GM18499 (cell line): ENCODE results near the gene NOL4L.

ENCODE experiments used
- ATAC-seq: cut with Tn5 transposase; IDR thresholded peaks from one replicate; pipeline ENCODE4 v1.9.1; 2021; ENCODE audit warnings: moderate number of reproducible peaks; ENCODE audit not compliant: insufficient read depth, unreplicated experiment

Gene NOL4L

DNA sequence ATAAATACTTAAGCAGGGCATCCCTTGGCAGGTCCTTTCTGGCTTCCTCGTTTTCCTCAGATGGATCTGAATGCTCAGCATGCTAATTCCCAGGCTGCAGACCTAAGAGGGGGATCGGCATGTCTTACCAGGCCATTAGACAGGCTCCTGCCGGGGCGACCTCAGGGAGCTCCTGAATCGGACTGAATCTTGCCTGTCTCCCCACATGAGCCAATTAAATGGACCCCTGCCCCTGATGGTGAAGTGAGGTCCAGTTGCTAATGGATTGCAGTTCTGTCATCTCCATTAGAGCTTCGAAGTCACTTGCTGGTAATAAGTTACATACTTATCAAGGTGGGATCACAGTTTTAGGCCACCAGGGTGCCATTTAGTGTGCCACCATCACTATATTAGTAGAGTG is 51.4 kb downstream of the NOL4L start:
- ATAC-seq = no peak

DNA sequence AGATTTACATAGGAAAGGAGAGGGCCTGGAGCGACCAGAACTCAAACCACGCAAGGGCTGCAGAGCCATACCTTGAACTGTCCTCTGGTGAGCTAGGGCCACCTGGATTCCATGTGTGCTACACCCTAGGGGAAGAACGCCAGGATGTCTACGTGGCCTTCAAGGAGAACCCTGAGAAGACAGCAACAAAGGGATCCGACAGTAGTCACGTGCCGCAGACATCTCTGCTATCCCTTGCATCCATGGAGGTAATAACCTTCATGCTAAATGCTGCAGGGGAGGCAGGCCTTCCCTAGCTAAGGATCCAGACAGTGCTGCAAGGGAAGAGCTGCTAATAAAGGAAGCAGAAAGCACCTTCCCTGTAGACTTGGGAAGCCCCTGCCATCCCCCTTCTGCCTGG is 52.9 kb downstream of the NOL4L start:
- ATAC-seq = no peak

DNA sequence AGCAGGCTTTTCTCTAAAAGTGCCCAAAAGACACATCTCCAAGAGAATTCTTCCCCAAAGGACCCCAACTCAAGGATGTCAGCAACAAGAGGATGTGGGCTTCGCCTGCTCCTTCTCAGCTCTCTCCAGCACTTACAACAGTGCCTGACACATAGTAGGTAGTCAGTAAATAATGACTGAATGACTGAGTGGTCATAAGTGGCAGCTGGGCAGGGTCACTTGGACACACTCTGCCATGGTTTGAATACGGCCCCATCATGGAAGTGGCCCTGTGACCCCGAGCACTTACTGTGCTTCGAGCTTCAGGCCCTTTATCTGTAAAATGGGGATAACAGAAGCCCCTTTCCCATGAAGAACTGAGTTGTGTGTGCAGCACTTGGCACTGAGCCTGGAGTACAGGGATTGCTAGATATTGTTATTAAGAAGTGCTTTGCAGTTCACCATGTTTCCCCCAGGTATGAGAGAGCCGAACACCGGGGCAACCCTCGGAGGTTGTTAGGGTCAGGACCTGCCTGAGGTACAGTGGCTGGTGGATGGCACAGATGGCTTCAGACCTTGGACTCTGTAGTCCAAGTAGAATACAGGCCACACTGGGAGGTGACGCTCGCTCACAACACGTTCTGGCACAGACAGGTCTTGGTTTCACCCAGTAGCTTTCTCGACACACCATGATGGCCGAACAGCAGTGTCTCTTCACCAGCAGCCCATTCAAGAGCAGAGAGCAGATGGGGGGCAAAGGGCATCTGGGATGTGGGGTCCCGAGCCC is 56.0 kb downstream of the NOL4L start:
- no peak for ATAC-seq

DNA sequence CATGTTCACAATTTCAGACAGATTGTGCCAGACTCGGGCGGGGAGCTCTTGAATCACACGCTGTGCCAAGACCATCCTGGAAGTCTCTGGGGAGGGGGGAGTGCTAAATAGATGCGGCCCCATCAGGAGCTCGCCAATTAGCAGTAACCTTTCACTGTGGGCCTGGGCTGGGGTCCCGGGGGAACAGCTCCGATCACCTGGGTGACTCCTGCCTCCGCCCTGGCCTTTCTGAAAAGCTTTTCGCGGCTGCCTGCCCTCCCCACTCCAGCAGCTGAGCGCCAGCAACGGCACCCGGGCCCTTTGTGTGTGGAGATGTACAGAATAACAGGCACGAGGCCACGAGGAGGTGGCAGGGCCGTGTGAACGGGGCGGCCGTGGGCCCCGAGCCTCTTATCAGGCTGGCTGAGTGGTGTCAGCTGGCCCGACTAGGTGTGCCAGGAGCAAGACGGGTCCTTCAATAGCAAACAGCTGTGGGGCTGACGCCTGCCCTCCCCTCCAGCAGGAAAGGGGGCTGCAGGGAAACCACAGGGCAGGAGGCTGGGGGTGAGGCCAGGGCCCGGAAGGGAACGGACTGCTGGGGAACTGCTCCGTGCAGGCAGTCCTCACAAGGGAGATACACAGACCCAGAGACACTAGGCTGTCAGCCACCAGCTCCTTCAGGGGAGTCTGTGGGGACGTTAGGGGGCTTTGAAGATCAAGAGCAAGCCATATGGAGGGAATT is 56.8 kb downstream of the NOL4L start:
- ATAC-seq = no peak

DNA sequence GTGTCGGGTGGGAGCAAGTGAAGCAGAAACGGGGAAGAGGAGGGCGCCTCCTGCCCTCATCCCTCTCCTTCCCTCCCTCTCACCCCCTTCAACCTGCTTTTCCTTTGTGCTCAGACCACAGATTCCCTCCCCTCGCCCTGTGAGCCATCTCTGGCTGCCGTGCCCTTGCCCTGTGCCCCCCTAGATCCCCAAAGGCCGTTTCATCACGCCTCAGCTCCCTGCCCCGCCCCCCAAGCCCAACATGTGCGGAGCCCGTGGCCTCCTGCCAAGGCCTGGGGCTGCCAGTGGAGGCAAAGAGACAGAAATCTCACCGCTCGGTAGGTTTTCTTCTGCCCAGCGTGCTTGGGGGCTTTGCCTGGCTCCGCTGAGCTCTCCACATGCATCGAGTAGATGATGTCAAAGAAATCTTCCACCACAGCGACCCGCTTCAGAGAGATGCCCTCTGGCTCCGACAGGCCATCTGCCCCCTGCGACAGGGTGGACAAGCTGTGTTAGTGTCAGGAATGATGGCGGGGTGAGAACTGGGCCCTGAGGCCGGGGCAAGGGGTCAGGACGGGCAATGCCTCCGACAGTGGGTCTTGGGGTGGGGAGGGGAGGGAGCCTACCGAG is 57.6 kb downstream of the NOL4L start:
- no peak for ATAC-seq

DNA sequence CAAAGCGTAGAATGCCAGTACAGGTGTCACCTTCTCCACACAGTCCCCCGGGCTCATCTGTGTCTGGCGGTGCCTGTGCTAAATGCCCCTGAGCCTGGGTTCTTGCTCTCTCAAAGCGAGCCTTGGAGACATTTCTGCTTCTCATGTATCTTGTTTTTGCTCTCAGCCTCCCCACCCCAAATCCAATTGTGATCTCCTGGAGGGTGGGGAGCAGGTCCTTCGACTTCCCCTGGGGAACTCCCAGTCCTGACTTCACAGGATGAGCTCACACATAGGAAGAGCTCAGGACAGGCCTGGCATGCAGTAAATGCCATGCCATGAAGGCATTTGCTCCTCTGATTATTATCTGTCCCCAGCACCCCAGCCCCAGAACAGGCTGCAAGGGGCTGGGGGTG is 58.1 kb downstream of the NOL4L start:
- ATAC-seq = no peak

DNA sequence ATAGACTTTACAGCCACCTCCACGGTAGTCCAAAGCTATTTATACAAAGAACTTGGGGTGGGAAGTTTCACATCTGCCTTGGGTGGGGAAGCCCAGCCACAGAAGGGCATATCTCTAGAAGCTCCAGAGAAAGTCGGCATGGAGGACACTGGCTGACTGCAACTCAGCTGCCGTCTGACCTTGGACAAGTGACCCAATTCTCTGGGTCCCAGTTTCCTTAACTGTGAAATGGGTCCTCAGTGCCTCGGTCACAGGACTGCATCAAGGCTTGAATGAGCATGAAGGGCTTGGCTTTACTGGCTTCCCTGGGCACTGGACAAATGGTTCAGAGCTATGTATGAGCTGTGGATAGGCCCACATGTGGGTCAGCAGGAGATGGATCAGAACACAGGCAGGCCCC is 58.6 kb downstream of the NOL4L start:
- ATAC-seq = no peak

DNA sequence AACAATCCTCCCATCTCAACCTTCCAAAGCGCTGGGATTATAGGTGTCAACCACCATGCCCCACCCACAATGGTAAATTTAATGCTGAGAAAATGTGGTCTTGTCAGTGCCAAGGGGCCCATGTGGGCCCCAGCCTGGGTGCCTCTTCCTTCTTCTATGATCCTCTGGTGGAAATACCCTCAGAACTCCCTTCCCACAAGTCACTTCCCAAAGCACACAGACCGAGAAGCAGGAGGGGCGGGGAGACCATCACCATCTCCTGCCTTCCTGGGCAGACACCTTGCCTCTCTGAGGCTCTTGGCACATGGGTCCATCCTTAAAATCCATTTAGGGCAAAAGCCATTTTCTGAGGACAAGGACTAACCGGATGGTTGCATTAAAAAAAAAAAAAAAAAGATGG is 59.0 kb downstream of the NOL4L start:
- no peak for ATAC-seq

DNA sequence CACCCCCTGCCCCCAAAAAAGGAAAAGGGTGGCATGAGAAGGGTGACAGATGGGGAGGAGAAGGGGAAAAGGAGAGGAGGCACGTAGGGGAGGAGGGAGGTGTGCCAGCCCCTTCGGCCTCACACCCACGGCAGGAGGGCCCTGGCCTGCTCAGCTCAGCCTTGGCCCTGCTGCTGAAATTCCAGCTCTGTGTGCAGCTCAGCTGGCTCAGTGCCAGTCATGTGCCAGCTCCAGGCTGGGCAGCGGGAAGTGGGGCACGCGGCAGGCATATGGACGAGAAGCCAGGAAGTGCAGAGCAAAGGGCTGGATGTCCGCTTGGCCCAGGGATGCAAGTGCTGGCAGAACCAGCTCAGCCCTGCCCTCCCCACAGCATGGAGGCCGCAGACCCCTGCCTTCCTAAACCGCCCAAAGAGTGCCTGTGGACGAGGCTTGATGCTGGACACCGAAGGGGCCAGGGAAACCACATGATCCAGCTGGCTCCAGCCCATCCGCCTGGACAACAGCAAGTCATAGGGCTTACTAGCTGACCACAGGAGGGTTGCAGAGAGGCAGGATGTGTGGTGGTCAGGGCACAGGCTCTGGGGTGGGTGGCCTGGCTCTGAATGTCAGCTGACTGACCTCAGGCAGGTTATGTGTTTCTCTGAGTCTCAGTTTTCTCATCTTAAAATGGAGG is 60.2 kb downstream of the NOL4L start:
- ATAC-seq = no peak

DNA sequence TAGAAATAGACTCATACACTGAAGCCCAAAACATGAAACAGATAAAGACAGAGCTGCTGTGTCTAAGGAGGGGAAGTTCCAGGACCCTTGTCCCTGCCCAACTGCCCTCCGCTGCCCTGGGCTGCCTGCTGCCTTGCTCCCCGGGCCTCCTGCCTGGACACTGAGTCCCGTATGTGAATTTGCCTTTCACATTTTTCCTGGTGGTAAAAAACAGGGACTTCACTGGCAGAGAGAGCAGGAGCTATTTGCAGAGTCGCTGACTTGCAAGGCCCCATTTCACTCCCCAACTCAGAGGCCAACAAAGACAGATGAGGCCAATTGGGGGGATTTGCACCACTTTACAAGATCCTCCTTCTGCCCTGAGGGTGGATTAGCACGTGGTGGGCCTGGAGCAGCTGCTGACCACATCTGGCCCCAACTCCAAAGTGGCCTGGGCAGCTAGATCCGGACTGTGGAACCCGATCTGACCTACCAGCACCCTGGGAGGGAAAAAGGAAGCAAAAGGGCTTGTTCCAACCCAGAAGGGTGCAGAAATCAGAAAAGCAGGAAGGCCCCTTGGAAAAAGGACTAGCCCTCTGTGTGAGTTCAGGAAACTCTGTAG is 61.4 kb downstream of the NOL4L start:
- no peak for ATAC-seq

DNA sequence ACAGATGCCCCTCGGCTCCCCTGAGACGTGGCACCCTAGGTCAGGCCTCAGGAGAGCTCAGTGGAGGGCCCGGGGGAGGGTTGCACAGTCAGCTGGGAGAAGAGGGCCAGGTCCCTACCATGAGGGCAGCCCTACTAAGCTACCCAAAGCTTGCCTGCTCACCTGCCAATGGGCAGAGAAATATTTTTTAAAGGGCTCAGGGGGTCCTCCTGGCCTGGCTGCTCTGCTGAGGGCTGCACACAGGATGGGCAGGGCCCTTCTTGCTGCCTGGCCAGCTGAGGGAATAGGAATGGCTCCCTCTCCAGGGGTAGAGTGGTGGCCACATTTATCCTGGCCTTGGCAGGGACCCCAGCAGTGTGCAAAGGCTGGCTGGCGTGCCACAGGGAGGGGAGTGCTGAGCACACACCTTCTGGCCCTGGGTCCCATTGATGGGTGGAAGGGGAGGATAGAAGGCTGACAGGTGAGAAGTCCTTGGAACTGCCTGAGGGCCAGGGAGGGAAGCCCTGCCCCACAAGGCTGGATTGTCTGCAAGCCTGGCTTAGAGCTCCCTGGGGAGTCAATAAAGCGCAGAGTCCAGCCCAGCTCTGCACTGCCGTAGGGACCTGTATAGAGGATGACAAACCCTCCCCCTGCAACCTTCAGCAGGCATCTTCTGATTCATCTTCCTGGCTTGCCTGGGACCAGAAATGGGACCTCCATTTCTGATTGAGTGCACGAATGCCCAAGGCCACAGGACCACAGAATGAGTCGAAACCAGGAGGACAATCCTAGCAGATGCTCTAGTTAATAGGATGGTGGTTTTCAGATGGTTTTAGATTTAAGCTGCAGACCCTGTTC is 62.1 kb downstream of the NOL4L start:
- no peak for ATAC-seq

DNA sequence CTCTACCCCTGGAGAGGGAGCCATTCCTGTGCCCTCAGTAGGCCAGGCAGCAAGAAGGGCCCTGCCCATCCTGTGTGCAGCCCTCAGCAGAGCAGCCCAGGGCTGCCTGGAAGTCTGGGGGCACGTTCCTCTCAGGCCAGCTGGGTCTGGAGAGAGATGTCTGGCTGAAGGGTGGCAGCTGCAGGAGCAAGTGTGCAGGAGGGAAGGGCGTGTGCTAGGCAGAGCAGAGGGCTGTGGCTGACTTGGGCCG is 62.7 kb downstream of the NOL4L start:
- no peak for ATAC-seq

DNA sequence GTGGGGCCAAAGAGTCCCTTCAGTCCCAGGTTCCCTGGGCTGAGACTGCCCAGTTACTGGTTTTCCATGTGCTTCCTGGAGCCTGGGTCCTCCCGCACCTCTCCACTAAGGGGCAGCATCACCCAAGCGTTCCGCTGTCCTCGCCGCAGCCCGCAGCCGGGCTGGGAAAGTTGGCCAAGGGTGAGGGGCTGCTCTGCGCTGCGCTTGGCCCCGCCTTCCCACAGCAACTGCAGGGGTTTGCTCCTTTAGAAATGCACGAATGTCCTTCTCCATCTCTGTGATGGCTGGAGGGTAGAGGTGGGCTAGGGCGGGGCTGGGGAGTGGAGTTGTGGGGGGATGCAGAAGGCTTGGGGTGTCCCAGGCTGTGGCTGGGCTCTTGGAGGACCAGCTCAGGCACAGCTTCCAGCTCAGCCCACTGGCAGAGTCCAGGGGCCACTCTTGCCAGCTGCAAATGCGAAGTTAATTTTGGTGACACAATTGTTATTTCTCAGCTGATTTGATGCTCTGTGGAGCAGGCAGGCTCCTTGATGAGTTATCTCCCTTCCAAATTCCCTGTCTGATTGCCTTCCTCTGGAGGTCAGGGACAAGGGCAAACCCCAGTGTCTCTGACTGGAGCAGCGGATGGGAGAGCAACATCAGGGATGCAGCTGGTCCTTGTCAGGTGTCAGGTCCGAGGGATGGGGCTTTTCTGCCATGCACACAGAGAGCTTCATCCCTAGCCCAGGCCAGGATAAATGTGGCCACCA is 63.2 kb downstream of the NOL4L start:
- ATAC-seq = no peak

DNA sequence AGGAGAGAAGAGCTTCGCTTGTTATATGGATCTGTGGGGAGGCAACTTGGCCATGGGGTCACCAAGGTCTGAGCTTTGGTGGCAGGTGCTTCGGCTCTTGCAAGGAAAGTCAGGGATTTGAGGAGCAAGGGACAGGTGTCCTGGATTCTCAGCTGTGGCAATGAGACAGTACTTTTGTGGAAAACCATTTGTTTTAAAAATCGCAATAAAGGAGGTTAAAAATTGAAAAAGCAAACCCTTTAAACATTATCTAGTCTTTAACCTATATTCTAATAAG is 64.3 kb downstream of the NOL4L start:
- ATAC-seq = no peak

DNA sequence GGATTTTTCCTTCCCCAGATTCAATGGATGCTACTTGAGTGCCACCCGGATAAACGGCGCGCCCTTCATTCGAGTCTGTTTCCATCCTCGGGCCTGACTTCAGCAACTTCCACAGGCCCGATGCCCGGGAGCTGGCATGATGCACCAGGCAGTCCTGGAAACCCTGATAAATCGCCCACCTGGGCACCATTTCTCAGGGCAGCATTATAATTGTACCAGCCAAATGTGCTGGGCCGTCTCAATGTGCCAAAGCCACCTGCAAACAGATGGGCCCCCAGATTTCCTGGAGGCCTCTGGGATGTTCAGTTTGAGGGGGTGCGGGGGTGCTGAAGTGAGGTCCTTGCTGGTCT is 65.8 kb downstream of the NOL4L start:
- ATAC-seq = no peak

DNA sequence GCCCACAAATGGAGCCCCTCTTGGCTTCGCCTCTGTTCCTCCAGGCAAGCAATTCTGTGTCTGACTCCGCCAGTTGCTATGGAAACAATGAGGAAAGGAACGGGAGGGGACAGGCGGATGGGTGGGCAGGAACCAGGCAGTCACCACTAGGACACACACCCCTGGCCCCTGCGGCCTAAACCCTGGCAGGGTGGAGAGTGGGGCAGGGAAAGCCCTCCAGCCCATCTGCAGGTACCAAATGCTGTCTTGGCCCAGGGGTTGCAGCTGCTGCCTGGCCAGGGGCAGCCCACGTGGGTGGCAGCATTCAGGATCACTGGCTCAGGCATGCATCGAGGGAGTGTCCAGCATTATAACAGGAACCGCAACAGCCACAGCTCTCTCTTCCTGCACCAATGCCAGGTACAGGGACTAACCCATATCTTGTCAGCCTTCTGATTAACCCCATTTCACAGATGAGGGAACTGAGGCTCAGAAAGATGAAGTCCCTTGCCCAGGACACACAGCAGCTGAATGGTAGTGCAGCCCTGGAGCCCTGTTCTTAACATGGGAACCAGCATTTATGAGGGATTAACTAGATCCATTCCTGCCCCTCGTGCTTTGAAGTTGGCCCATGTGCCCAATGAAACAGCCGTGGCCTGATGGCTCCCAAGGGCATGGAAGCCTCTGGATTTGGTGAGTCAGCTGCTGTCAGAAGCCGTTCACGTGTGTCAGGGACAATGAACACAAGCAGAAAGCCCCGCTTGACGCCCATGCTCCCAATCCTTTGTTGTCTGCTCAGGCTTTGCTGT is 66.3 kb downstream of the NOL4L start:
- ATAC-seq = no peak

DNA sequence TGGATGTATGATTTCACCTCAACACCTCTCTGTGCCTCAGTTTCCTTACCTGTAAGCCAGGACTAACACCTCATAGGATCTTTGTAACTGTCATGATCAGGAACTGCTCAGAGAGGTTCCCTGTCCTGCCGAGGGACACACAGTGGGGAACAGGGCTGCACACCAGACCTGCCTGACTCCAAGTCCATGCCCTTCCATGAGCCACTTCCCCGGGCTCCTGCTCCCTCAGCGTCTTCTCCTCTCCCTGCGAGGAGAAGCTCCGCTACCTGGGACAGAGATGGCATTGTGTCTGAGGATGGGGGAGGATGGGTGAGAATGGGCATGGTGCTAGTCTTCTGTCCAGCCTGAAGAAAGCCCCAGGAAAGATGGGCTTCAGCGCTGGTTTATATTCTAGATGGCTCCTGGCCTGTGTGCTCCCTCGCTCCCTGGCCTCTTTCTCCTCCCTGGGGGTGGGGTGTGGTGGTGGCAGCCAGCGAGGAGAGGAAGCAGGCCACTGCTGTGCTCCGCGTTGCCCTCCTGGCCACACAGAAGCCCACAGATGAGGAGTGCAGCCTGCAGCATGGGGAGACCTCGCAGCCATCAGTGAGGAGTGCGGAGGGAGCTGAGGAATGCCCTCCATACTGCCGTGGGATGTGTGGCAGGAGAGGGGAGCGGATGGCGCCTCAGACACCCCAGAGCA is 67.1 kb downstream of the NOL4L start:
- ATAC-seq = no peak

DNA sequence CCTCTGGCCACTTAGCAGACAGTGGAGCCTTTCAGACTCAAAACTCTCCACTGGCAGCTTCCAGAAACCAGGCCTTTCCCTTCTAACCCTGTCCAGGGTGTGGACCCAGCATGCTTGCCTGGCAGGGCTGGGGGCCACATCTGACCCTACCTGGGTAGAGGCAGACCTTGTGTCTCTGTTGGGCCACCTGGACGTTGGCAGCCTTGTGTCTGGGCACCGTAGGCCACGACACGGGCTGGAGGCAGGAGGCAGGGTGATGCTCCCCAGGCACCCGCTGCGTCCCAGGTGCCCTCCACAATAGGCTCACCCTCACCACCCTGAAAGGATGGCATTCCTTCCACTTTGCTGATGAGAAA is 67.6 kb downstream of the NOL4L start:
- ATAC-seq = no peak
